ENCODE measurements around the gene SFXN2. TPM values are rescaled to one million over a fixed set of nuclear protein-coding genes. Genes with fewer than 3 reads are reported as not detected.

SFXN2 gene
- total RNA-seq, 1 donor from 2014 or later = 9.1 TPM

GRCh38 chr10:102675011-102675665 is 39.3 kb upstream of the SFXN2 start:
- H3K4me1 ChIP-seq (ENCODE audit: insufficient read depth, low read length) = peaks cover 38% of the 10 kb centered on the region
- TF ChIP-seq CTCF (IDR thresholded peaks at IDR 0.05; ENCODE audit: insufficient read depth, low read depth, low read length) (no peak), EZH2 (IDR thresholded peaks at IDR 0.05; ENCODE audit: insufficient read depth, low read length) (no peak)
- Mint-ChIP-seq H3K9me3 (ENCODE audit: unreplicated experiment) (no peaks in the 10 kb centered on the region), H3K27ac (ENCODE audit: unreplicated experiment) (peak overlapping the region; percentile 100), H3K27me3 (ENCODE audit: low read depth, unreplicated experiment) (no peaks in the 10 kb centered on the region), H3K36me3 (ENCODE audit: low read depth, unreplicated experiment) (no peaks in the 10 kb centered on the region), H3K4me3 (ENCODE audit: unreplicated experiment) (peak overlapping the region; percentile 79), H3K4me1 (ENCODE audit: low read depth, unreplicated experiment) (peaks cover 62% of the 10 kb centered on the region)
- H3K79me2 ChIP-seq (ENCODE audit: insufficient read depth, low read length) = no peaks in the 10 kb centered on the region
- no peak overlapping the region for H2AFZ ChIP-seq (ENCODE audit: low read depth, low read length)
- peak overlapping the region; percentile 81 for H3K27ac ChIP-seq (ENCODE audit: low read depth, low read length)
- H4K20me1 ChIP-seq (ENCODE audit: insufficient read depth, low read length) = no peaks in the 10 kb centered on the region
- FAIRE-seq (no peak), DNase-seq (ENCODE audit: low read depth) (no peak)
- H3K9ac ChIP-seq (ENCODE audit: low read length) = peak overlapping the region; percentile 78
- H3K36me3 ChIP-seq (ENCODE audit: insufficient read depth, low read length) = no peaks in the 10 kb centered on the region
- H3K9me3 ChIP-seq (ENCODE audit: insufficient read depth, low read depth, low read length) = no peaks in the 10 kb centered on the region
- H3K4me2 ChIP-seq (ENCODE audit: low read length) = peak overlapping the region; percentile 83
- no peak overlapping the region for H3K4me3 ChIP-seq (ENCODE audit: insufficient read depth, low read depth, low read length)
- H3K27me3 ChIP-seq (ENCODE audit: insufficient read depth, low read length) = no peaks in the 10 kb centered on the region

- Mint-ChIP-seq H3K4me3 (ENCODE audit: unreplicated experiment) (peak overlapping the region; percentile 79), H3K4me1 (ENCODE audit: low read depth, unreplicated experiment) (peaks cover 59% of the 10 kb centered on the region), H3K36me3 (ENCODE audit: low read depth, unreplicated experiment) (no peaks in the 10 kb centered on the region), H3K9me3 (ENCODE audit: unreplicated experiment) (no peaks in the 10 kb centered on the region), H3K27me3 (ENCODE audit: low read depth, unreplicated experiment) (no peaks in the 10 kb centered on the region), H3K27ac (ENCODE audit: unreplicated experiment) (peak overlapping the region; percentile 100)
- DNase-seq (ENCODE audit: low read depth) = peak; percentile 97
- Histone ChIP-seq H3K9me3 (ENCODE audit: insufficient read depth, low read depth, low read length) (no peaks in the 10 kb centered on the region), H3K36me3 (ENCODE audit: insufficient read depth, low read length) (no peaks in the 10 kb centered on the region), H3K4me2 (ENCODE audit: low read length) (peak overlapping the region; percentile 83), H3K4me1 (ENCODE audit: insufficient read depth, low read length) (peaks cover 38% of the 10 kb centered on the region), H3K79me2 (ENCODE audit: insufficient read depth, low read length) (no peaks in the 10 kb centered on the region), H3K9ac (ENCODE audit: low read length) (peak overlapping the region; percentile 78), H4K20me1 (ENCODE audit: insufficient read depth, low read length) (no peaks in the 10 kb centered on the region), H3K27me3 (ENCODE audit: insufficient read depth, low read length) (no peaks in the 10 kb centered on the region), H3K4me3 (ENCODE audit: insufficient read depth, low read depth, low read length) (peak overlapping the region; percentile 8), H3K27ac (ENCODE audit: low read depth, low read length) (peak overlapping the region; percentile 81), H2AFZ (ENCODE audit: low read depth, low read length) (peak overlapping the region; percentile 39)
- no peak for TF ChIP-seq EZH2 (IDR thresholded peaks at IDR 0.05; ENCODE audit: insufficient read depth, low read length)
- FAIRE-seq = no peak
These were observed 38.5 kb upstream of the SFXN2 start for GRCh38 chr10:102675666-102676533.

GRCh38 chr10:102676534-102677315 is 37.7 kb upstream of the SFXN2 start:
- TF ChIP-seq CTCF (IDR thresholded peaks at IDR 0.05; ENCODE audit: insufficient read depth, low read depth, low read length) = no peak
- TF ChIP-seq EZH2 (IDR thresholded peaks at IDR 0.05; ENCODE audit: insufficient read depth, low read length) = no peak
- H3K4me1 ChIP-seq (ENCODE audit: insufficient read depth, low read length) = peaks cover 38% of the 10 kb centered on the region

More at GRCh38 chr10:102676534-102677315, 37.7 kb upstream of the SFXN2 start:
- Histone ChIP-seq H3K4me3 (ENCODE audit: insufficient read depth, low read depth, low read length) (no peak overlapping the region), H3K79me2 (ENCODE audit: insufficient read depth, low read length) (no peaks in the 10 kb centered on the region), H2AFZ (ENCODE audit: low read depth, low read length) (no peak overlapping the region), H3K36me3 (ENCODE audit: insufficient read depth, low read length) (no peaks in the 10 kb centered on the region), H3K9ac (ENCODE audit: low read length) (peak overlapping the region; percentile 78), H3K27ac (ENCODE audit: low read depth, low read length) (peak overlapping the region; percentile 51), H4K20me1 (ENCODE audit: insufficient read depth, low read length) (no peaks in the 10 kb centered on the region), H3K4me2 (ENCODE audit: low read length) (peak overlapping the region; percentile 83), H3K27me3 (ENCODE audit: insufficient read depth, low read length) (no peaks in the 10 kb centered on the region), H3K9me3 (ENCODE audit: insufficient read depth, low read depth, low read length) (no peaks in the 10 kb centered on the region)
- DNase-seq (ENCODE audit: low read depth) (no peak), FAIRE-seq (no peak)
- H3K36me3 Mint-ChIP-seq (ENCODE audit: low read depth, unreplicated experiment) = peaks cover 5% of the 10 kb centered on the region
- H3K27ac Mint-ChIP-seq (ENCODE audit: unreplicated experiment) = peak overlapping the region; percentile 100
- H3K4me1 Mint-ChIP-seq (ENCODE audit: low read depth, unreplicated experiment) = peaks cover 61% of the 10 kb centered on the region
- no peak overlapping the region for H3K4me3 Mint-ChIP-seq (ENCODE audit: unreplicated experiment)
- no peaks in the 10 kb centered on the region for H3K9me3 Mint-ChIP-seq (ENCODE audit: unreplicated experiment)
- no peaks in the 10 kb centered on the region for H3K27me3 Mint-ChIP-seq (ENCODE audit: low read depth, unreplicated experiment)
